Activated naive CD4-positive, alpha-beta T cell treated with anti-CD3 and anti-CD28 coated beads, Interleukin-2, amount 50 U/mL, for 24 hours (primary cell): ENCODE measurements around the gene PHAX.
"Not testable (repeated sequence)": the region's sequence is repeated elsewhere in the genome, so short reads cannot be mapped to it uniquely, and the experiment has no call there.

Source experiments
- H3K27ac Mint-ChIP-seq: one replicate; pipeline ENCODE4 v1.8.0; 2021; ENCODE audit warnings: mild to moderate bottlenecking, mixed read lengths
- H3K27me3 Mint-ChIP-seq: one replicate; pipeline ENCODE4 v1.8.0; 2021; ENCODE audit warnings: mixed read lengths
- H3K36me3 Mint-ChIP-seq: one replicate; pipeline ENCODE4 v1.8.0; 2021; ENCODE audit warnings: mixed read lengths
- H3K4me1 Mint-ChIP-seq: one replicate; pipeline ENCODE4 v1.8.0; 2021; ENCODE audit warnings: mixed read lengths
- H3K4me3 Mint-ChIP-seq: one replicate; pipeline ENCODE4 v1.8.0; 2021; ENCODE audit warnings: mild to moderate bottlenecking, mixed read lengths
- H3K9me3 Mint-ChIP-seq: one replicate; pipeline ENCODE4 v1.8.0; 2021; ENCODE audit warnings: mixed read lengths

Gene PHAX

GRCh38 chr5:126595486-126596083, 5.2 kb upstream of the PHAX start:
- H3K4me3 Mint-ChIP-seq = peak overlapping the region; percentile 87
- H3K27ac Mint-ChIP-seq = no peak overlapping the region
- H3K9me3 Mint-ChIP-seq = no peaks in the 10 kb centered on the region
- H3K27me3 Mint-ChIP-seq = peaks cover 1% of the 10 kb centered on the region
- peaks cover 4% of the 10 kb centered on the region for H3K4me1 Mint-ChIP-seq
- H3K36me3 Mint-ChIP-seq = no peaks in the 10 kb centered on the region

- Mint-ChIP-seq H3K36me3 (no peaks in the 10 kb centered on the region), H3K27ac (no peak overlapping the region), H3K4me3 (no peak overlapping the region), H3K4me1 (peaks cover 11% of the 10 kb centered on the region), H3K27me3 (peaks cover 1% of the 10 kb centered on the region), H3K9me3 (no peaks in the 10 kb centered on the region)
Observed at GRCh38 chr5:126597156-126597555, 3.6 kb upstream of the PHAX start.

GRCh38 chr5:126599499-126599898, 1.2 kb upstream of the PHAX start:
- Mint-ChIP-seq H3K36me3 (peaks cover 6% of the 10 kb centered on the region), H3K27me3 (no peaks in the 10 kb centered on the region), H3K9me3 (no peaks in the 10 kb centered on the region), H3K4me3 (no peak overlapping the region), H3K4me1 (peaks cover 22% of the 10 kb centered on the region), H3K27ac (no peak overlapping the region)

GRCh38 chr5:126599971-126600630, 646 bp upstream of the PHAX start:
- H3K9me3 Mint-ChIP-seq, H3K36me3 Mint-ChIP-seq, H3K27me3 Mint-ChIP-seq: not testable (repeated sequence)
- H3K27ac Mint-ChIP-seq = peak overlapping the region; percentile 85
- H3K4me1 Mint-ChIP-seq = peaks cover 23% of the 10 kb centered on the region
- peak overlapping the region; percentile 96 for H3K4me3 Mint-ChIP-seq

GRCh38 chr5:126603402-126603991, 2.8 kb downstream of the PHAX start:
- Mint-ChIP-seq H3K27ac (peak overlapping the region; percentile 55), H3K4me1 (peaks cover 50% of the 10 kb centered on the region), H3K4me3 (peak overlapping the region; percentile 53)

GRCh38 chr5:126605525-126605924, 4.8 kb downstream of the PHAX start:
- Mint-ChIP-seq H3K27me3 (no peaks in the 10 kb centered on the region), H3K4me1 (peaks cover 57% of the 10 kb centered on the region), H3K9me3 (no peaks in the 10 kb centered on the region), H3K36me3 (peaks cover 10% of the 10 kb centered on the region), H3K27ac (no peak overlapping the region), H3K4me3 (peak overlapping the region; percentile 64)

More at GRCh38 chr5:126603402-126603991, 2.8 kb downstream of the PHAX start:
- H3K36me3 Mint-ChIP-seq = peaks cover 10% of the 10 kb centered on the region
- H3K9me3 Mint-ChIP-seq = no peaks in the 10 kb centered on the region
- H3K27me3 Mint-ChIP-seq = no peaks in the 10 kb centered on the region

- H3K4me3 Mint-ChIP-seq = no peak overlapping the region
- H3K36me3 Mint-ChIP-seq = peaks cover 4% of the 10 kb centered on the region
- H3K9me3 Mint-ChIP-seq = no peaks in the 10 kb centered on the region
- peak overlapping the region; percentile 10 for H3K27ac Mint-ChIP-seq
- peaks cover 60% of the 10 kb centered on the region for H3K4me1 Mint-ChIP-seq
- no peaks in the 10 kb centered on the region for H3K27me3 Mint-ChIP-seq
Observed at GRCh38 chr5:126610160-126610559, 9.4 kb downstream of the PHAX start.

GRCh38 chr5:126610616-126611015, 9.9 kb downstream of the PHAX start:
- peaks cover 4% of the 10 kb centered on the region for H3K36me3 Mint-ChIP-seq
- H3K27me3 Mint-ChIP-seq = no peaks in the 10 kb centered on the region
- no peaks in the 10 kb centered on the region for H3K9me3 Mint-ChIP-seq
- H3K4me1 Mint-ChIP-seq = peaks cover 59% of the 10 kb centered on the region
- no peak overlapping the region for H3K27ac Mint-ChIP-seq
- H3K4me3 Mint-ChIP-seq = no peak overlapping the region

GRCh38 chr5:126613941-126614592, 13.3 kb downstream of the PHAX start:
- Mint-ChIP-seq H3K36me3 (peaks cover 2% of the 10 kb centered on the region), H3K27me3 (no peaks in the 10 kb centered on the region), H3K9me3 (no peaks in the 10 kb centered on the region), H3K27ac (no peak overlapping the region), H3K4me3 (no peak overlapping the region), H3K4me1 (peaks cover 38% of the 10 kb centered on the region)

- H3K36me3 Mint-ChIP-seq = peaks cover 2% of the 10 kb centered on the region
Observed at GRCh38 chr5:126615286-126615685, 14.5 kb downstream of the PHAX start.

GRCh38 chr5:126617603-126618002, 16.9 kb downstream of the PHAX start:
- not testable (repeated sequence) for H3K36me3 Mint-ChIP-seq, H3K27ac Mint-ChIP-seq

More at GRCh38 chr5:126615286-126615685, 14.5 kb downstream of the PHAX start:
- H3K4me3 Mint-ChIP-seq = no peak overlapping the region
- H3K4me1 Mint-ChIP-seq = peaks cover 32% of the 10 kb centered on the region
- no peaks in the 10 kb centered on the region for H3K9me3 Mint-ChIP-seq
- H3K27ac Mint-ChIP-seq = no peak overlapping the region
- H3K27me3 Mint-ChIP-seq = no peaks in the 10 kb centered on the region

GRCh38 chr5:126619781-126620180, 19.0 kb downstream of the PHAX start:
- no peak overlapping the region for H3K27ac Mint-ChIP-seq
- no peak overlapping the region for H3K4me3 Mint-ChIP-seq
- peaks cover 11% of the 10 kb centered on the region for H3K36me3 Mint-ChIP-seq
- no peaks in the 10 kb centered on the region for H3K27me3 Mint-ChIP-seq
- H3K4me1 Mint-ChIP-seq = peaks cover 15% of the 10 kb centered on the region
- H3K9me3 Mint-ChIP-seq = no peaks in the 10 kb centered on the region

More at GRCh38 chr5:126617603-126618002, 16.9 kb downstream of the PHAX start:
- not testable (repeated sequence) for H3K4me3 Mint-ChIP-seq, H3K9me3 Mint-ChIP-seq, H3K27me3 Mint-ChIP-seq
- peaks cover 17% of the 10 kb centered on the region for H3K4me1 Mint-ChIP-seq

GRCh38 chr5:126624534-126624933, 23.8 kb downstream of the PHAX start:
- no peak overlapping the region for H3K27ac Mint-ChIP-seq
- H3K36me3 Mint-ChIP-seq = peaks cover 11% of the 10 kb centered on the region

GRCh38 chr5:126628102-126628501, 27.4 kb downstream of the PHAX start:
- H3K4me3 Mint-ChIP-seq = no peak overlapping the region
- no peaks in the 10 kb centered on the region for H3K9me3 Mint-ChIP-seq
- H3K4me1 Mint-ChIP-seq = peaks cover 8% of the 10 kb centered on the region
- no peaks in the 10 kb centered on the region for H3K27me3 Mint-ChIP-seq
- H3K27ac Mint-ChIP-seq = no peak overlapping the region
- H3K36me3 Mint-ChIP-seq = peaks cover 11% of the 10 kb centered on the region

More at GRCh38 chr5:126624534-126624933, 23.8 kb downstream of the PHAX start:
- no peaks in the 10 kb centered on the region for H3K9me3 Mint-ChIP-seq
- no peak overlapping the region for H3K4me3 Mint-ChIP-seq
- H3K4me1 Mint-ChIP-seq = peaks cover 8% of the 10 kb centered on the region
- no peaks in the 10 kb centered on the region for H3K27me3 Mint-ChIP-seq

- Mint-ChIP-seq H3K4me1 (no peaks in the 10 kb centered on the region), H3K9me3 (no peaks in the 10 kb centered on the region), H3K27me3 (no peaks in the 10 kb centered on the region), H3K36me3 (no peaks in the 10 kb centered on the region), H3K4me3 (no peak overlapping the region), H3K27ac (no peak overlapping the region)
Observed at GRCh38 chr5:126631920-126632319, 31.2 kb downstream of the PHAX start.

- Mint-ChIP-seq H3K4me1 (no peaks in the 10 kb centered on the region), H3K9me3 (no peaks in the 10 kb centered on the region), H3K27me3 (no peaks in the 10 kb centered on the region), H3K4me3 (no peak overlapping the region), H3K36me3 (no peaks in the 10 kb centered on the region), H3K27ac (no peak overlapping the region)
Observed at GRCh38 chr5:126633552-126633951, 32.8 kb downstream of the PHAX start.
